Neural cell (in vitro differentiated cells): Measurements from ENCODE around the gene SPI1. TPM values are rescaled to one million over a fixed set of nuclear protein-coding genes. Genes with fewer than 3 reads are reported as not detected.

Experiments used
- H2AFZ ChIP-seq: fragments of 200-600, 300-800 bp; sonication (generic), shearing (Covaris generic); 2 replicates; pipeline ENCODE4 v1.6.0; 2014; ENCODE audit warnings: low read depth, mild to moderate bottlenecking, antibody characterized with exemption, low read length, moderate library complexity
- H3F3A ChIP-seq: fragments of 200-600 bp; shearing (Covaris generic); 2 replicates; pipeline ENCODE4 v1.6.1; 2016; ENCODE audit warnings: mild to moderate bottlenecking, moderate library complexity, mixed read lengths, antibody characterized with exemption, low read length; ENCODE audit not compliant: insufficient read depth, poor library complexity, severe bottlenecking
- H3K27ac ChIP-seq: fragments of 200-600, 300-800 bp; sonication (generic), shearing (Covaris generic); 2 replicates; pipeline ENCODE4 v1.5.1; 2014; ENCODE audit warnings: mild to moderate bottlenecking, low read length, moderate library complexity
- H3K27me3 ChIP-seq: fragments of 300-800, 200-600 bp; sonication (generic), shearing (Covaris generic); 2 replicates; pipeline ENCODE4 v1.6.0; 2014; ENCODE audit warnings: mild to moderate bottlenecking, low read depth, low read length, moderate library complexity; ENCODE audit not compliant: insufficient read depth
- H3K36me3 ChIP-seq: fragments of 300-800, 200-600 bp; sonication (generic), shearing (Covaris generic); 2 replicates; pipeline ENCODE4 v1.5.1; 2014; ENCODE audit warnings: mild to moderate bottlenecking, antibody characterized with exemption, low read length, moderate library complexity; ENCODE audit not compliant: insufficient read depth
- H3K4me2 ChIP-seq: fragments of 300-800, 200-600 bp; sonication (generic), shearing (Covaris generic); 2 replicates; pipeline ENCODE4 v1.6.0; 2014; ENCODE audit warnings: mild to moderate bottlenecking, low read length
- H3K4me3 ChIP-seq: fragments of 300-800, 200-600 bp; sonication (generic), shearing (Covaris generic); 2 replicates; pipeline ENCODE4 v1.5.1; 2014; ENCODE audit warnings: mild to moderate bottlenecking, low read length, moderate library complexity
- H3K79me2 ChIP-seq: fragments of 200-600 bp; shearing (Covaris generic); replicated peaks from 2 replicates; pipeline ENCODE4 v1.6.0; 2014; ENCODE audit warnings: mild to moderate bottlenecking, low read length, moderate library complexity; ENCODE audit not compliant: insufficient read depth
- H3K9ac ChIP-seq: fragments of 300-800, 200-600 bp; sonication (generic), shearing (Covaris generic); 2 replicates; pipeline ENCODE4 v1.6.1; 2016; ENCODE audit warnings: mild to moderate bottlenecking, low read length, mixed read lengths
- H3K9me2 ChIP-seq: fragments of 200-600 bp; shearing (Covaris generic); 2 replicates; pipeline ENCODE4 v1.6.1; 2016; ENCODE audit warnings: mild to moderate bottlenecking, low read length, mixed read lengths; ENCODE audit not compliant: insufficient read depth
- H3K9me3 ChIP-seq: fragments of 200-600, 300-800 bp; sonication (generic), shearing (Covaris generic); 2 replicates; pipeline ENCODE4 v1.6.1; 2016; ENCODE audit warnings: mild to moderate bottlenecking, mixed run types, low read length, moderate library complexity, mixed read lengths
- H4K20me1 ChIP-seq: fragments of 200-600 bp; shearing (Covaris generic); 2 replicates; pipeline ENCODE4 v1.6.1; 2016; ENCODE audit warnings: mild to moderate bottlenecking, mixed run types; ENCODE audit not compliant: insufficient read depth
- CTCF ChIP-seq: fragments of 450-650 bp; IDR thresholded peaks from 2 replicates; pipeline ENCODE4 v1.5.1; 2014; ENCODE audit warnings: antibody characterized with exemption, mild to moderate bottlenecking, moderate library complexity; ENCODE audit not compliant: poor library complexity, severe bottlenecking
- EP300 ChIP-seq: fragments of 450-650 bp; conservative IDR thresholded peaks from 2 replicates; pipeline ENCODE4 v1.6.1; 2014; ENCODE audit warnings: antibody characterized with exemption, mild to moderate bottlenecking, moderate library complexity; ENCODE audit not compliant: poor library complexity, severe bottlenecking
- EZH2 ChIP-seq: fragments of 200-600, 300-800 bp; shearing (Covaris generic), sonication (generic); IDR thresholded peaks from 2 replicates; pipeline ENCODE4 v1.6.1; 2014; ENCODE audit warnings: antibody characterized with exemption, low read length, borderline replicate concordance, mild to moderate bottlenecking; ENCODE audit not compliant: insufficient read depth, poor library complexity, severe bottlenecking
- MXI1 ChIP-seq: fragments of 450-650 bp; conservative IDR thresholded peaks from 2 replicates; pipeline ENCODE4 v1.6.1; 2014; ENCODE audit warnings: antibody characterized with exemption, mild to moderate bottlenecking; ENCODE audit not compliant: poor library complexity, severe bottlenecking
- POLR2AphosphoS5 ChIP-seq: IDR thresholded peaks from 2 replicates; pipeline ENCODE4 v1.6.1; 2012
- RAD21 ChIP-seq: fragments of 450-650 bp; conservative IDR thresholded peaks from 2 replicates; pipeline ENCODE4 v1.6.1; 2014; ENCODE audit warnings: antibody characterized with exemption, mild to moderate bottlenecking, moderate library complexity
- REST ChIP-seq: IDR thresholded peaks from 2 replicates; pipeline ENCODE4 v1.6.1; 2012; ENCODE audit warnings: borderline replicate concordance
- SMC3 ChIP-seq: fragments of 450-650 bp; conservative IDR thresholded peaks from 2 replicates; pipeline ENCODE4 v1.6.1; 2014; ENCODE audit warnings: antibody characterized with exemption, mild to moderate bottlenecking, moderate library complexity; ENCODE audit not compliant: poor library complexity
- TAF1 ChIP-seq: IDR thresholded peaks from 2 replicates; pipeline ENCODE4 v1.6.1; 2012; ENCODE audit warnings: low read depth
- polyA plus RNA-seq: library from polyadenylated mRNA; depleted of rRNA; stranded (reverse); fragments of >200 nt; gene quantifications from 2 replicates; pipeline ENCODE4 v1.2.3, GENCODE V29; 2014

SPI1 gene
- polyA plus RNA-seq, 1 donor from 2014 or later: not detected

- no peaks in the 10 kb centered on the region for H3K9me2 ChIP-seq
- H3K79me2 ChIP-seq: no peaks in the 10 kb centered on the region
- TF ChIP-seq CTCF (no peak), REST (no peak)
- H3K36me3 ChIP-seq: no peaks in the 10 kb centered on the region
- no peaks in the 10 kb centered on the region for H4K20me1 ChIP-seq
- no peak overlapping the region for H3K9ac ChIP-seq
- no peak overlapping the region for H3K4me3 ChIP-seq
- no peak overlapping the region for H3K27ac ChIP-seq
- H3K9me3 ChIP-seq: no peaks in the 10 kb centered on the region
- H3K4me2 ChIP-seq: no peak overlapping the region
- no peak overlapping the region for H2AFZ ChIP-seq
- H3K27me3 ChIP-seq: no peaks in the 10 kb centered on the region
- H3F3A ChIP-seq: no peaks in the 10 kb centered on the region
Measured at GRCh38 chr11:47354913-47355282, 23.4 kb downstream of the SPI1 start.

- H3K27ac ChIP-seq: no peak overlapping the region
- H4K20me1 ChIP-seq: no peaks in the 10 kb centered on the region
- no peak overlapping the region for H3K9ac ChIP-seq
- no peak overlapping the region for H3K4me2 ChIP-seq
- no peaks in the 10 kb centered on the region for H3K9me2 ChIP-seq
- no peak overlapping the region for H2AFZ ChIP-seq
- no peaks in the 10 kb centered on the region for H3K36me3 ChIP-seq
- H3F3A ChIP-seq: no peaks in the 10 kb centered on the region
- H3K27me3 ChIP-seq: no peaks in the 10 kb centered on the region
- no peak for TF ChIP-seq MXI1
- TF ChIP-seq TAF1: no peak
- TF ChIP-seq RAD21: no peak
- TF ChIP-seq SMC3: no peak
- TF ChIP-seq POLR2AphosphoS5: no peak
- TF ChIP-seq EP300: no peak
- TF ChIP-seq CTCF: no peak
- TF ChIP-seq REST: no peak
- TF ChIP-seq EZH2: no peak
- H3K9me3 ChIP-seq: no peaks in the 10 kb centered on the region
- H3K79me2 ChIP-seq: no peaks in the 10 kb centered on the region
- no peak overlapping the region for H3K4me3 ChIP-seq
Measured at GRCh38 chr11:47353978-47354774, 24.2 kb downstream of the SPI1 start.
